Measurements from ENCODE around the gene TBC1D22A. TPM values are rescaled to one million over a fixed set of nuclear protein-coding genes. Genes with fewer than 3 reads are reported as not detected.

TBC1D22A gene
- total and polyA plus RNA-seq, 9 of the 15 experiments (the other 6 are each of a cell fraction or from before 2014, with no cell fraction given), result 0.20 to 11.5 (median 5.2) TPM

DNA sequence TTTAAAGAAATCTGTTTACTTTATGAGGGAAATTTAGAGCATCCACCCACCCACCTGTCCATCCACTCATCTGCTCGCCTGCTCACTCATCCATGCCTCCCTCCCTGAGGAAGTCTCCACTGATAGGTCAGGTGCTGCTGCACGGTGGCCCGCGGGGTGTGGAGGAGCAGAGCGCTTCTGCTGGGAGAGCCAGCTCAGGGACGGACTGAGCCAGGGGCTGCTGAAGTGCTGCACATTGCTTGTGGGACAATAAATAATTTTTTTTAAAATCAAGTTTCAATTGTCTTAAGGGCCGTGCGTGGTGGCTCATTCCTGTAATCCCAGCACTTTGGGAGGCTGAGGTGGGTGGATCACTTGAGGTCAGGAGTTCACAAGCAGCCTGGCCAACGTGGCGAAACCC, 148.9 kb downstream of the TBC1D22A start:
- Histone ChIP-seq H3K4me1 (replicated peaks in 1 of 2; ENCODE audit: control insufficient read depth in 2 of 2, insufficient read depth in 2 of 2, low read length in 2 of 2) (no peaks in the 10 kb centered on the region; a peak in 2 of 5 replicates), H3K27me3 (ENCODE audit: control insufficient read depth in 2 of 2, insufficient read depth in 2 of 2, low read length in 2 of 2) (no peaks in the 10 kb centered on the region), H3K9ac (ENCODE audit: insufficient read depth in 1 of 2, low read depth in 2 of 2, low read length in 2 of 2) (no peak overlapping the region), H3K27ac (ENCODE audit: extremely low read depth, low read depth, low read length) (no peak overlapping the region), H3K4me2 (ENCODE audit: insufficient read depth, low read length) (no peak overlapping the region), H4K20me1 (replicated peaks; ENCODE audit: control insufficient read depth, insufficient read depth, low read length) (0 out of 2 replicates have a peak, but pooled peaks cover 4% of the 10 kb centered on the region), H3K9me3 (replicated peaks; ENCODE audit: control insufficient read depth, insufficient read depth, low read depth, low read length) (no peaks in the 10 kb centered on the region), H3K9me1 (ENCODE audit: control insufficient read depth, insufficient read depth, low read length) (no peaks in the 10 kb centered on the region), H2AFZ (ENCODE audit: low read depth, low read length) (no peak overlapping the region), H3K4me3 (no peak overlapping the region), H3K79me2 (ENCODE audit: control insufficient read depth, insufficient read depth, low read length) (no peaks in the 10 kb centered on the region), H3K36me3 (ENCODE audit: control insufficient read depth, insufficient read depth, low read length) (0 out of 3 replicates have a peak, but pooled peaks cover 2% of the 10 kb centered on the region)
- DNase-seq (ENCODE audit: extremely low read depth in 1 of 4, low spot score in 3 of 4), result no peak
- TF ChIP-seq, protein P1, sequence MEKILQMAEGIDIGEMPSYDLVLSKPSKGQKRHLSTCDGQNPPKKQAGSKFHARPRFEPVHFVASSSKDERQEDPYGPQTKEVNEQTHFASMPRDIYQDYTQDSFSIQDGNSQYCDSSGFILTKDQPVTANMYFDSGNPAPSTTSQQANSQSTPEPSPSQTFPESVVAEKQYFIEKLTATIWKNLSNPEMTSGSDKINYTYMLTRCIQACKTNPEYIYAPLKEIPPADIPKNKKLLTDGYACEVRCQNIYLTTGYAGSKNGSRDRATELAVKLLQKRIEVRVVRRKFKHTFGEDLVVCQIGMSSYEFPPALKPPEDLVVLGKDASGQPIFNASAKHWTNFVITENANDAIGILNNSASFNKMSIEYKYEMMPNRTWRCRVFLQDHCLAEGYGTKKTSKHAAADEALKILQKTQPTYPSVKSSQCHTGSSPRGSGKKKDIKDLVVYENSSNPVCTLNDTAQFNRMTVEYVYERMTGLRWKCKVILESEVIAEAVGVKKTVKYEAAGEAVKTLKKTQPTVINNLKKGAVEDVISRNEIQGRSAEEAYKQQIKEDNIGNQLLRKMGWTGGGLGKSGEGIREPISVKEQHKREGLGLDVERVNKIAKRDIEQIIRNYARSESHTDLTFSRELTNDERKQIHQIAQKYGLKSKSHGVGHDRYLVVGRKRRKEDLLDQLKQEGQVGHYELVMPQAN (IDR thresholded peaks at IDR 0.05; ENCODE audit: borderline replicate concordance), result no peak
- TF ChIP-seq KAT7 (CRISPR knock-in tag; IDR thresholded peaks at IDR 0.05; ENCODE audit: borderline replicate concordance) (no peak), FOS (IDR thresholded peaks at IDR 0.05; ENCODE audit: extremely low read depth, insufficient read length) (no peak), ZNF146 (CRISPR knock-in tag; IDR thresholded peaks at IDR 0.05; ENCODE audit: unreplicated experiment) (no peak), ASH1L (IDR thresholded peaks at IDR 0.05; ENCODE audit: borderline replicate concordance, low read depth, partially characterized antibody) (no peak), BRCA1 (IDR thresholded peaks at IDR 0.05) (no peak), BRCA1 (CRISPR knock-in tag; IDR thresholded peaks at IDR 0.05) (no peak), SIX5 (IDR thresholded peaks at IDR 0.05; ENCODE audit: borderline replicate concordance in 1 of 2, insufficient read depth in 1 of 2, low read depth in 1 of 2, low read length in 2 of 2) (no peak), CREM (IDR thresholded peaks at IDR 0.05; ENCODE audit: low read depth) (no peak), CSDE1 (IDR thresholded peaks at IDR 0.05) (no peak), PCBP2 (IDR thresholded peaks at IDR 0.05; ENCODE audit: low read depth, low read length, poor library complexity, severe bottlenecking) (no peak), LCOR (CRISPR knock-in tag; IDR thresholded peaks at IDR 0.05) (no peak), MYBL2 (IDR thresholded peaks at IDR 0.05; ENCODE audit: low read depth) (no peak), MYBL2 (CRISPR knock-in tag; IDR thresholded peaks at IDR 0.05; ENCODE audit: borderline replicate concordance) (no peak), POLR3G (IDR thresholded peaks at IDR 0.05; ENCODE audit: extremely low read depth, insufficient read length, insufficient replicate concordance) (no peak)
- TF ChIP-seq, protein P2, sequence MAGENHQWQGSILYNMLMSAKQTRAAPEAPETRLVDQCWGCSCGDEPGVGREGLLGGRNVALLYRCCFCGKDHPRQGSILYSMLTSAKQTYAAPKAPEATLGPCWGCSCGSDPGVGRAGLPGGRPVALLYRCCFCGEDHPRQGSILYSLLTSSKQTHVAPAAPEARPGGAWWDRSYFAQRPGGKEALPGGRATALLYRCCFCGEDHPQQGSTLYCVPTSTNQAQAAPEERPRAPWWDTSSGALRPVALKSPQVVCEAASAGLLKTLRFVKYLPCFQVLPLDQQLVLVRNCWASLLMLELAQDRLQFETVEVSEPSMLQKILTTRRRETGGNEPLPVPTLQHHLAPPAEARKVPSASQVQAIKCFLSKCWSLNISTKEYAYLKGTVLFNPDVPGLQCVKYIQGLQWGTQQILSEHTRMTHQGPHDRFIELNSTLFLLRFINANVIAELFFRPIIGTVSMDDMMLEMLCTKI (IDR thresholded peaks at IDR 0.05; ENCODE audit: partially characterized antibody), result no peak
- intact Hi-C loops (cut with micrococcal nuclease), result no loop called here
- ATAC-seq, result no peak
- CTCF ChIA-PET (ENCODE audit: low intra/inter-chr PET ratio), result no interaction called here
- WGBS (ENCODE audit: insufficient coverage, low coverage, missing lambda C conversion rate), result 73% methylated on average over 6 of the region's 10 CpGs
- no TSS peak for BruUV-seq (replicated peaks)
- in situ Hi-C loops (cut with MboI), result no loop called here
- no peak for FAIRE-seq
- POLR2A ChIA-PET, result no interaction called here

Measured in K562 (cell line).